Loucy (cell line): Measurements from ENCODE around the gene PRTFDC1.

ENCODE experiments used
- H2AFZ ChIP-seq: fragments of 200-600 bp; sonication (generic); 2 replicates; pipeline ENCODE4 v1.6.0; 2016; ENCODE audit warnings: antibody characterized with exemption, mild to moderate bottlenecking, low read length, moderate library complexity
- H3F3A ChIP-seq: fragments of 200-600 bp; 2 replicates; pipeline ENCODE4 v1.6.0; 2016; ENCODE audit warnings: antibody characterized with exemption, low read depth, mild to moderate bottlenecking
- H3K27me3 ChIP-seq: fragments of 200-600 bp; sonication (generic); 2 replicates; pipeline ENCODE4 v1.6.1; 2014; ENCODE audit warnings: low read length, mild to moderate bottlenecking; ENCODE audit not compliant: insufficient read depth, poor library complexity, severe bottlenecking
- H3K36me3 ChIP-seq: fragments of 200-600 bp; sonication (generic); 2 replicates; pipeline ENCODE4 v1.6.1; 2016; ENCODE audit warnings: low read length; ENCODE audit not compliant: insufficient read depth
- H3K4me1 ChIP-seq: fragments of 200-600 bp; sonication (generic); 2 replicates; pipeline ENCODE4 v1.5.1; 2014; ENCODE audit warnings: low read length, mild to moderate bottlenecking; ENCODE audit not compliant: insufficient read depth, poor library complexity, severe bottlenecking
- H3K4me2 ChIP-seq: fragments of 200-600 bp; sonication (generic); 2 replicates; pipeline ENCODE4 v1.6.0; 2014; ENCODE audit warnings: antibody characterized with exemption, low read length, low read depth, mild to moderate bottlenecking; ENCODE audit not compliant: poor library complexity, severe bottlenecking
- H3K4me3 ChIP-seq: fragments of 200-600 bp; sonication (generic); 2 replicates; pipeline ENCODE4 v1.5.1; 2014; ENCODE audit warnings: low read length, mild to moderate bottlenecking, mixed read lengths; ENCODE audit not compliant: poor library complexity, severe bottlenecking
- H3K79me2 ChIP-seq: fragments of 200-600 bp; sonication (generic); 2 replicates; pipeline ENCODE4 v1.6.1; 2014; ENCODE audit warnings: low read length; ENCODE audit not compliant: insufficient read depth
- H3K9ac ChIP-seq: fragments of 200-600 bp; sonication (generic); 2 replicates; pipeline ENCODE4 v1.6.0; 2014; ENCODE audit warnings: mild to moderate bottlenecking, low read depth, low read length, moderate library complexity; ENCODE audit not compliant: poor library complexity, severe bottlenecking
- H3K9me2 ChIP-seq: fragments of 200-600 bp; sonication (generic); replicated peaks from 2 replicates; pipeline ENCODE4 v1.6.1; 2016; ENCODE audit warnings: low read depth, low read length, mixed read lengths
- H3K9me3 ChIP-seq: fragments of 200-600 bp; sonication (generic); 2 replicates; pipeline ENCODE4 v1.6.1; 2014; ENCODE audit warnings: mild to moderate bottlenecking, antibody characterized with exemption, low read length, low read depth; ENCODE audit not compliant: insufficient read depth
- H4K20me1 ChIP-seq: fragments of 200-600 bp; sonication (generic); 2 replicates; pipeline ENCODE4 v1.6.0; 2014; ENCODE audit warnings: antibody characterized with exemption, low read length, mild to moderate bottlenecking; ENCODE audit not compliant: insufficient read depth, poor library complexity, severe bottlenecking
- EZH2phosphoT487 ChIP-seq: fragments of 200-600 bp; IDR thresholded peaks from 2 replicates; pipeline ENCODE4 v1.6.1; 2018; ENCODE audit warnings: antibody characterized with exemption, mild to moderate bottlenecking, moderate library complexity, borderline replicate concordance
- TF ChIP-seq, protein P1 (sequence below): fragments of 200-600 bp; sonication (generic); conservative IDR thresholded peaks from 2 replicates; pipeline ENCODE4 v1.5.1; 2014; ENCODE audit warnings: mild to moderate bottlenecking, antibody characterized with exemption, low read length

PRTFDC1 gene

DNA sequence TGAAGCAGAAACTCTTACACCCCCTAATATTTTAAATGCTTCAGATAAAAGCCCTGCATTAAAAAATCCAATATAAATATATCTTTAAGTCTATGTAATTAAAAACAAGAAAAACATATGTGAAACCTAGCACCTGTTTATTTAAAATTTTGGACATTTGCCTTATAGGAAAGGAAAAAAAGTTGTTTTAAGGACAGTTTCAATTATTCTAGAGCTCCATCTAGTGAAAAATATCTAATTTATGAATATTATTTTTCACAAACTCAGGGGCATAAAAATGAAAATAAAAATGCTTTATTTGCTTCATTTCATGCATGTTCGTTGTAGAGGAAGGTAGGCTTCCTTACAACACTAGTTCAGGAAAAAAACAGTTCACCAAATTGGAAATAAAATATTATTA lies 37.5 kb upstream of the PRTFDC1 start:
- Histone ChIP-seq H4K20me1 (no peaks in the 10 kb centered on the region), H3K27me3 (no peaks in the 10 kb centered on the region), H3K9ac (no peak overlapping the region), H3K4me1 (peaks cover 4% of the 10 kb centered on the region), H3K9me2 (no peaks in the 10 kb centered on the region), H3F3A (no peaks in the 10 kb centered on the region), H3K36me3 (no peaks in the 10 kb centered on the region), H2AFZ (no peak overlapping the region), H3K4me3 (no peak overlapping the region), H3K9me3 (no peaks in the 10 kb centered on the region), H3K4me2 (peak overlapping the region; percentile 7), H3K79me2 (no peaks in the 10 kb centered on the region)
- no peak for TF ChIP-seq EZH2phosphoT487
- TF ChIP-seq, protein P1, sequence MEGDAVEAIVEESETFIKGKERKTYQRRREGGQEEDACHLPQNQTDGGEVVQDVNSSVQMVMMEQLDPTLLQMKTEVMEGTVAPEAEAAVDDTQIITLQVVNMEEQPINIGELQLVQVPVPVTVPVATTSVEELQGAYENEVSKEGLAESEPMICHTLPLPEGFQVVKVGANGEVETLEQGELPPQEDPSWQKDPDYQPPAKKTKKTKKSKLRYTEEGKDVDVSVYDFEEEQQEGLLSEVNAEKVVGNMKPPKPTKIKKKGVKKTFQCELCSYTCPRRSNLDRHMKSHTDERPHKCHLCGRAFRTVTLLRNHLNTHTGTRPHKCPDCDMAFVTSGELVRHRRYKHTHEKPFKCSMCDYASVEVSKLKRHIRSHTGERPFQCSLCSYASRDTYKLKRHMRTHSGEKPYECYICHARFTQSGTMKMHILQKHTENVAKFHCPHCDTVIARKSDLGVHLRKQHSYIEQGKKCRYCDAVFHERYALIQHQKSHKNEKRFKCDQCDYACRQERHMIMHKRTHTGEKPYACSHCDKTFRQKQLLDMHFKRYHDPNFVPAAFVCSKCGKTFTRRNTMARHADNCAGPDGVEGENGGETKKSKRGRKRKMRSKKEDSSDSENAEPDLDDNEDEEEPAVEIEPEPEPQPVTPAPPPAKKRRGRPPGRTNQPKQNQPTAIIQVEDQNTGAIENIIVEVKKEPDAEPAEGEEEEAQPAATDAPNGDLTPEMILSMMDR, result peak; percentile 48; the same call in 1 of the 2 replicates

DNA sequence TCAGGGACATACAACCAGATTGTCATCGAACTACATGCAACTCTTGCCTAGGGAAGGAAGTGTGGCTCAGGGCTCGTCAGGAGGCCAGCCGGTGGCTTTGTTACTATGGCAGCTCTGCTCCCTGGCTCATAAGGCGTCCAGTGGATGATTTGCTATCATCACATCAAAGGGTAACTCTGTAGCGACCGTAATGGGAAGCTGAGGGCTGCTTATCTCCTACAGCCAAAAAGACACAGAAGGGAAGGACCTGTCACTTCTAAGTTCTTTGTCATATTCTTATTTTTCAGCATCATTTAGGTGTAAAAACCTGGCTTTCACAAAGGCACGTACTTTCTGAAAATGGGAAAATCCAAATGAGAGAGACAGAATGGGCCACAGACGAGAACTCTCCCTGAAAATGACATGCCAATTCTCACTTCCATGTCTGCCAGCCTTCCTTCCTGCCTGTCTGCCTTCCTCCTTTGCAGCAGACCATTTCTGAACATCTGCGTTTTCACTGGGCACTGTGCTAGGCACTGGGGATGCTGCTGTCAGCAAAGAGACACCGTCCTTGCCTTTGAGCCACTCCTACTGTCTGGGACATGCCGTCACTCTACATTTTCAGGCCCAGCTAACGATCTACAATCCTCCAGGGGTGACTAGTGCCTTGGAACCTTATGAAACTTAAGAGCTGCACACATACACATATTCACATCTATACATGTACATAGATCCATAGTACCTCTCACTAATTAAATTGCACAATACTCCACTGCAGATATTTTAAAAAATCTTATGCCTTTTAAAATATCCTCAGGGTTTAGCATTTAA lies 36.6 kb upstream of the PRTFDC1 start:
- no peak for TF ChIP-seq EZH2phosphoT487
- TF ChIP-seq, protein P1, result no peak
- H2AFZ ChIP-seq, result peak overlapping the region; percentile 76
- no peaks in the 10 kb centered on the region for H3K36me3 ChIP-seq
- no peaks in the 10 kb centered on the region for H3K27me3 ChIP-seq
- H3K79me2 ChIP-seq, result no peaks in the 10 kb centered on the region
- no peaks in the 10 kb centered on the region for H3F3A ChIP-seq
- H3K9ac ChIP-seq, result no peak overlapping the region
- peaks cover 4% of the 10 kb centered on the region for H3K4me1 ChIP-seq
- H4K20me1 ChIP-seq, result no peaks in the 10 kb centered on the region
- no peaks in the 10 kb centered on the region for H3K9me2 ChIP-seq
- no peak overlapping the region for H3K4me3 ChIP-seq
- peak overlapping the region; percentile 36 for H3K4me2 ChIP-seq
- no peaks in the 10 kb centered on the region for H3K9me3 ChIP-seq

DNA sequence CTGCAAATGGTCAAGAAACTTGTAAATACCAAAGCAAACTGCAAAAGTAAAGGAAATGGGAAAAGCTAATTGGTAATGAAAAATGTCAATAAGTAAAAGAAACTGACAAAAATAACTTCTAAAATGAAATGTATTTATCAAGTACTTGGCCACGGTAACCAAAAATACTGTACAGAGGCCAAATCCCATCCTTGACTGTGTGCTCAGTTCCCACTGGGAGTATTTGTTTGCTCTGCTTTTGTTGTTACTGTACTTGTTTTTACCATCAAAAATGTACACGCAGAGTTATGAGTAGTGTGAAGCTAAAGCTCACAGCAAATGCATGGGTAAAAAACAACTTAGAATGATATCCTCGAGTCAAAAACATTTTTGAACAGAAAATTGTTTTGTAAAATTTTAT lies 32.5 kb upstream of the PRTFDC1 start:
- no peak overlapping the region for H3K4me3 ChIP-seq
- H3K36me3 ChIP-seq, result no peaks in the 10 kb centered on the region
- H3F3A ChIP-seq, result no peaks in the 10 kb centered on the region
- TF ChIP-seq EZH2phosphoT487, result no peak
- TF ChIP-seq, protein P1, result no peak
- H3K27me3 ChIP-seq, result no peaks in the 10 kb centered on the region
- no peak overlapping the region for H3K4me2 ChIP-seq
- no peaks in the 10 kb centered on the region for H3K9me3 ChIP-seq
- H4K20me1 ChIP-seq, result no peaks in the 10 kb centered on the region
- H3K9me2 ChIP-seq, result no peaks in the 10 kb centered on the region
- no peaks in the 10 kb centered on the region for H3K79me2 ChIP-seq
- H3K9ac ChIP-seq, result no peak overlapping the region
- peaks cover 4% of the 10 kb centered on the region for H3K4me1 ChIP-seq
- no peak overlapping the region for H2AFZ ChIP-seq
